ENCODE measurements around the gene MT1H.

The MT1H gene

DNA sequence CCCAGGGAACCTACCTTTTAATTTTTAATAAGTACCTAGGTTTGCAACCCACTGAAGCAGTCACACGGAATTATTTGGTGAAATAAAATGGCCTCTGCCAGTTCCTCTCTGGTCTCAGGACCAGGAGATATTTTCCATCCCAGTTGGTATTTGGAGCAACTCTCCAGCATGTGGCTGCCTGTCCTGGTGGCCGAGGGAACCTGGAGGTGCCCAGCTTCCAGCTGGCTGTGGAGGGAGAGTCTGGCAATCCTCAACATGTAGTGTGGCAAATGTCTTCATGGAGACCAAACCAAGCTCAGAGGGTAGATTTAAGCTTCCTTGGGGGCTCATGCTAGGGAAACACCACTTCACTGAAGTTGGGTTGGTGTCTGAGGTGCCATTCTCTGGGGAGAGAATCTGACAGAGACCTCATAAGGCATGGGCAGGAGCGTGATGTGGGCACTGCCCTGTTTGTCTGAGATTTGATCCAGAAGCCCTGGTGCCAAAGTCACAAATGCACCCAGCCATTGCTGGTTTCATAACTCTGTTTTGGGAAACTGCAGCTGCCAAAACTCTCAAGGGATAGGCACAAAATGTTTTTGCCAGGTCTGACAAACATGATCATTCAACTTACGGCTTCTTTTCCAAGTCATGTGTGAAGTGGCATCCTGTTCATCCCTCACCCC lies 15.4 kb downstream of the MT1H start:
- H3K27ac ChIP-seq = no peak overlapping the region
- TF ChIP-seq ZFX (IDR thresholded peaks at IDR 0.05; ENCODE audit: borderline replicate concordance) = no peak
- TF ChIP-seq, protein P1, sequence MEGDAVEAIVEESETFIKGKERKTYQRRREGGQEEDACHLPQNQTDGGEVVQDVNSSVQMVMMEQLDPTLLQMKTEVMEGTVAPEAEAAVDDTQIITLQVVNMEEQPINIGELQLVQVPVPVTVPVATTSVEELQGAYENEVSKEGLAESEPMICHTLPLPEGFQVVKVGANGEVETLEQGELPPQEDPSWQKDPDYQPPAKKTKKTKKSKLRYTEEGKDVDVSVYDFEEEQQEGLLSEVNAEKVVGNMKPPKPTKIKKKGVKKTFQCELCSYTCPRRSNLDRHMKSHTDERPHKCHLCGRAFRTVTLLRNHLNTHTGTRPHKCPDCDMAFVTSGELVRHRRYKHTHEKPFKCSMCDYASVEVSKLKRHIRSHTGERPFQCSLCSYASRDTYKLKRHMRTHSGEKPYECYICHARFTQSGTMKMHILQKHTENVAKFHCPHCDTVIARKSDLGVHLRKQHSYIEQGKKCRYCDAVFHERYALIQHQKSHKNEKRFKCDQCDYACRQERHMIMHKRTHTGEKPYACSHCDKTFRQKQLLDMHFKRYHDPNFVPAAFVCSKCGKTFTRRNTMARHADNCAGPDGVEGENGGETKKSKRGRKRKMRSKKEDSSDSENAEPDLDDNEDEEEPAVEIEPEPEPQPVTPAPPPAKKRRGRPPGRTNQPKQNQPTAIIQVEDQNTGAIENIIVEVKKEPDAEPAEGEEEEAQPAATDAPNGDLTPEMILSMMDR (IDR thresholded peaks at IDR 0.05) = no peak

DNA sequence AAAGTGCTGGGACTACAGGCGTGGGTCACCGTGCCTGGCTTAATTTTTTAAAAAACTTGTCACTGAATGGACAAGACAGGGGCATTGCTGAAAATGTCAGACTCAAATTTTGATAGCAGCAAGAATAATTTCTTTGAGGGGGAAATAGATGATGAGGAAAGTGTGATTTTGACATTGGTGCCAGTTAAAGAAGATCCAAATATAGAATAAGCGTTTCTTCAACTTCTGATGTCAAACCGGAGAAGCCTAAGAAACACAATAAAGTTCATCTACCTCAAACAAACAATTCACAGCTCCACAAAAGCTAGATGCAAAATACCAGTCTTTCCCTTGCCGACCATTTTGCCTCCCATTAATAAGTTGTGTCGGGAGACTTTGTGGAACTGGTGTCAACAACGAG lies 17.1 kb downstream of the MT1H start:
- no peak overlapping the region for H3K27ac ChIP-seq
- TF ChIP-seq ZFX (IDR thresholded peaks at IDR 0.05; ENCODE audit: borderline replicate concordance) = no peak
- TF ChIP-seq, protein P1 (IDR thresholded peaks at IDR 0.05) = no peak

DNA sequence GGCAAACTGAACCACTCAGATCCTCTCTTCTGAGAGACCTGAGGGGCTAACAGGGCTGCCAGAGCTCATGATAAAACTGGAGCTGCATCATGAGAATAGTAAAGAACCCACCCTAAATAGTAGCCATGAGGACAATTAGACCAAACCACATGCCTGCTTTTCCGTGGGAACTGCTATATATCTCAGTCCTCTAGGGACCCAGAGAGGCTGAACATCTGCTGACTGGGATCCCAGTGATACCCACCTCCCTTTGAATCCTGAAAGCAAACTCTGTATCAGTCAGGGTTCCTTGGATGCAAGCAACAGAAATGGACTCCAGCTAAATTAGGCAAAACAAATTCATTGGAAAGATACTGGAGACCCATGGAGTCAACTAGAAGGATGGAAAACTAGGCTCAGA lies 19.1 kb downstream of the MT1H start:
- no peak for TF ChIP-seq ZFX (IDR thresholded peaks at IDR 0.05; ENCODE audit: borderline replicate concordance)
- TF ChIP-seq, protein P1 (IDR thresholded peaks at IDR 0.05) = no peak
- H3K27ac ChIP-seq = no peak overlapping the region

DNA sequence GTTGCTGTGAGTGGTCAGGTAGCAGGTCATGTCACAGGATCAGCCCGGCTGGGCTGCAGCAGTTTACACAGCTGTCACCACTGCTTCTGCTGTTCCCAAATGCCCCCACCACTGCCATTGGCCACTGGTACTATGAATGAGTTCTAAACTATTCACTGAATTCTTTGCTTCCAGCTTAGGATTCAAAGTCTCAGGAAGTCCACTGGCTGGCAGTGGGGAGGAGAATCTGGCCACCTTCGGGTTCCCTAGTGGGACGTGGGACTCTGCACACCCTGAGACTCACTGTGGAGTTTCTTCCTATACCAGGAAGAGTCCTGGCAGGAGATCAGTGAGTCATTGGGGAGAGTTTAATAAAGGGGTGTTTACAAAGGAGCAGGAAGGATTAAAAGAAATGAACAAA lies 19.6 kb downstream of the MT1H start:
- TF ChIP-seq ZFX (IDR thresholded peaks at IDR 0.05; ENCODE audit: borderline replicate concordance) = no peak
- TF ChIP-seq, protein P1 (IDR thresholded peaks at IDR 0.05) = no peak

DNA sequence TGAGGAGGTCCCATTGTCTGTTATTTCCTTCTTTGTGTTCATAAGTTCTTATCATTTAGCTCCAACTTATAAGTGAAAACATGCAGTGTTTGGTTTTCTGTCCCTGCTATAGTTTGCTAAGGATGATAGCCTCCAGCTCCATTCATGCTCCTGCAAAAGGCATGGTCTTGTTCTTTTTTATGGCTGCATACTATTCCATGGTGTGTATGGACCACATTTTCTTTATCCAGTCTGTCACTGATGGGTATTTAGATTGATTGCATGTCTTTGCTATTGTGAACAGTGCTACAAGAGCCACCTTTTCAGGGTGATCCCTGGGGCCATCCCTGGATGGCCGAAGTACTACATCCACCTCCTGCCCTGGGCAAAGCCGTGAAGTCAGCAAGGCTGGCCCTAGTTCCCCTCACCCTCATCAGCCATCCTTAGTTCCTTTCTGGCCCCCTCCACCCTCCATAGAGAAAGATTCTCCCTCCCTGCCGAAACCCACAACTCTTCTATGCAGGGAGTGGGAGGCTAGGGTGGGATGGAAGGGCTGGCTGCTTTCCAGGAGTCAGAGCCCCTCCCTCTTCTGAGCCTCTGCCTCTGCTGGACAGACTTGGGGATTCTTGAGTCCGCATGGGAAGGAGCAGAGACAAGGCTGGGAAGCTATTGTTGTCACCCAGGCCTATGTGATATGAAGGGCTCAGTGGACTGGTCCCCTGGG lies 21.0 kb downstream of the MT1H start:
- H3K27ac ChIP-seq = no peak overlapping the region
- TF ChIP-seq, protein P1 (IDR thresholded peaks at IDR 0.05) = no peak
- no peak for TF ChIP-seq ZFX (IDR thresholded peaks at IDR 0.05; ENCODE audit: borderline replicate concordance)

More for the DNA sequence above, 19.6 kb downstream of the MT1H start:
- H3K27ac ChIP-seq = no peak overlapping the region

DNA sequence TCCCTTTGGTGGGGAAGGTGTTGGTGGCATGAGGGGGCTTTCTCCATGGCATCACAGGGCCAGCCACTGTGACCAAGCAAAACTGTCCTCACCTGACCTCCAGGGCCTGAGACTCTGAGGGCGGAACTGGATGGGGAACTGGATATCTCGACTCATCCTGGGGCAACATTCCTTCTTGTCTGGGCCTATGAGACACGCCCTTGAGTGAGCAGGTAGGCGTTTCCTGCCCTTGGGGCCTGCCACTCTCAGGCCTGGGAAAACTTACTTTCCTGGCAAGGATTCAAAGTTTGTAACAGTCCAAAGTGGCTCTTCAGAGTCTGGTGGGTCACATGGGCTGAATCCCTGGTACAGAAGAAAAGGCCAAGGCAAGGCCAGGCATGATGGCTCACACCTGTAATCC lies 22.3 kb downstream of the MT1H start:
- no peak overlapping the region for H3K27ac ChIP-seq
- TF ChIP-seq, protein P1 (IDR thresholded peaks at IDR 0.05) = no peak
- no peak for TF ChIP-seq ZFX (IDR thresholded peaks at IDR 0.05; ENCODE audit: borderline replicate concordance)

DNA sequence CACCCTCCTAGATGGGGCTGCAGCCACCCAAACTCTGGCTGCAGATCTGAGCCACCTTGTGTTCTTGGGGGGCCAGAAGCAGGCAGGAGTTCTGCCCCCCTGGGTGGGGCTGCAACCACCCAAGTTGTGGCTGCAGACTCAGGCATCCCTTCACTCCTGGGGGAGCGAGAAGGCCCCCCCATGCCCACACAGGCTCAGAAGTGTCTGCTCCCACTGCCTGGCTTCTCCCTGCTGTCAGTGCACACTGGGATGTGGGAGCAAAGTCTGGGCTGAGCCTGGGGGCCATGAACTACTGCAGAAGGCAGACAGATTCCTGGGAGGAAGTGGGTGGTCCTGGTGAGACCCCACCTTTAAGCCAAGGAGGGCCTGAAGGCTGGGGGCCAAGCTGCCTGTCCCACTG lies 25.6 kb downstream of the MT1H start:
- no peak overlapping the region for H3K27ac ChIP-seq
- TF ChIP-seq, protein P1 (IDR thresholded peaks at IDR 0.05) = no peak
- no peak for TF ChIP-seq ZFX (IDR thresholded peaks at IDR 0.05; ENCODE audit: borderline replicate concordance)
